ENCODE results near the gene BMPER.

The BMPER gene

GRCh38 chr7:34177476-34177875, 272.1 kb downstream of the BMPER start:
- DNase-seq (ENCODE audit: low spot score) = no peak

GRCh38 chr7:34181271-34181958, 276.1 kb downstream of the BMPER start:
- DNase-seq (ENCODE audit: low spot score) = no peak

- DNase-seq (ENCODE audit: low spot score) = no peak
Observed at GRCh38 chr7:34184466-34184865, 279.1 kb downstream of the BMPER start.

GRCh38 chr7:34187798-34188307, 282.5 kb downstream of the BMPER start:
- DNase-seq (ENCODE audit: low spot score) = no peak

GRCh38 chr7:34189031-34189430, 283.7 kb downstream of the BMPER start:
- no peak for DNase-seq (ENCODE audit: low spot score)

GRCh38 chr7:34190299-34190698, 285.0 kb downstream of the BMPER start:
- no peak for DNase-seq (ENCODE audit: low spot score)

GRCh38 chr7:34191162-34191561, 285.8 kb downstream of the BMPER start:
- no peak for DNase-seq (ENCODE audit: low spot score)

- DNase-seq (ENCODE audit: low spot score) = no peak
Observed at GRCh38 chr7:34191771-34192479, 286.6 kb downstream of the BMPER start.

- no peak for DNase-seq (ENCODE audit: low spot score)
Observed at GRCh38 chr7:34192906-34193305, 287.6 kb downstream of the BMPER start.

GRCh38 chr7:34198231-34198641, 292.9 kb downstream of the BMPER start:
- DNase-seq (ENCODE audit: low spot score) = no peak

All from CD4-positive, alpha-beta T cell treated with Interleukin-6 at 100 ng/mL for 8 hours (primary cell).